ENCODE data around the gene PAFAH1B2.
A peak's percentile ranks its signal among the peaks of the same experiment; 100 is the strongest.
"Not testable (repeated sequence)": the region's sequence is repeated elsewhere in the genome, so short reads cannot be mapped to it uniquely, and the experiment has no call there.

The PAFAH1B2 gene

GRCh38 chr11:117143871-117144476 is at the start of gene PAFAH1B2:
PAFAH1B2 (plus strand) TSS chr11:117144287; CDS start chr11:117152448, 8,161 bp downstream.
- DNase-seq = peak; percentile 86 to 87

- no peak for DNase-seq
Measured at GRCh38 chr11:117094776-117095175, 49.3 kb upstream of the PAFAH1B2 start.

GRCh38 chr11:117095284-117096161 is 48.6 kb upstream of the PAFAH1B2 start:
- DNase-seq = no peak

- DNase-seq = peak; percentile 50 to 55
Measured at GRCh38 chr11:117096201-117096991, 47.7 kb upstream of the PAFAH1B2 start.

GRCh38 chr11:117097014-117097388 is 47.1 kb upstream of the PAFAH1B2 start:
- DNase-seq = no peak

GRCh38 chr11:117097389-117098268 is 46.5 kb upstream of the PAFAH1B2 start:
- no peak for DNase-seq

GRCh38 chr11:117098269-117099232 is 45.5 kb upstream of the PAFAH1B2 start, which contains the start of gene SIK3:
SIK3 (minus strand) TSS chr11:117098428; CDS start chr11:117098415, 13 bp downstream.
- peak; percentile 68 to 81 for DNase-seq

GRCh38 chr11:117099696-117100095 is 44.4 kb upstream of the PAFAH1B2 start:
- DNase-seq = no peak

GRCh38 chr11:117100556-117100955 is 43.5 kb upstream of the PAFAH1B2 start:
- no peak for DNase-seq

GRCh38 chr11:117107701-117108590 is 36.1 kb upstream of the PAFAH1B2 start:
- DNase-seq = no peak

GRCh38 chr11:117110294-117110950 is 33.7 kb upstream of the PAFAH1B2 start:
- DNase-seq = no peak

- not testable (repeated sequence) for DNase-seq
Measured at GRCh38 chr11:117112497-117112896, 31.6 kb upstream of the PAFAH1B2 start.

GRCh38 chr11:117112939-117113338 is 31.1 kb upstream of the PAFAH1B2 start:
- DNase-seq = not testable (repeated sequence)

GRCh38 chr11:117117681-117118080 is 26.4 kb upstream of the PAFAH1B2 start:
- DNase-seq = no peak

GRCh38 chr11:117121176-117121575 is 22.9 kb upstream of the PAFAH1B2 start:
- no peak for DNase-seq

GRCh38 chr11:117122556-117122955 is 21.5 kb upstream of the PAFAH1B2 start:
- DNase-seq = no peak

- no peak for DNase-seq
Measured at GRCh38 chr11:117126223-117126965, 17.7 kb upstream of the PAFAH1B2 start.

- DNase-seq = no peak
Measured at GRCh38 chr11:117127171-117127901, 16.8 kb upstream of the PAFAH1B2 start.

All from AML-193 (cell line).